ENCODE data around the gene DLGAP4. TPM values are rescaled to one million over a fixed set of nuclear protein-coding genes. Genes with fewer than 3 reads are reported as not detected.

The DLGAP4 gene
- total RNA-seq, 4 donors from 2014 or later: 18.8 to 46.7 (median 45.0) TPM

- H3K36me3 ChIP-seq: no peaks in the 10 kb centered on the region
- no peak for DNase-seq
- H3K9me3 ChIP-seq: no peaks in the 10 kb centered on the region
- H3K4me1 ChIP-seq: no peaks in the 10 kb centered on the region
- no peak overlapping the region for H3K27ac ChIP-seq
- no peak for ATAC-seq
- no peak overlapping the region for H3K4me3 ChIP-seq
- TF ChIP-seq POLR2A (IDR thresholded peaks at IDR 0.05): no peak
- no peak for TF ChIP-seq CTCF (IDR thresholded peaks at IDR 0.05 in 4 of 5, conservative IDR thresholded peaks at IDR 0.05 in 1 of 5)
- peaks cover 18 to 38% (median 19%) of the 10 kb centered on the region in 3 donors for H3K27me3 ChIP-seq
- intact Hi-C loops (cut with DNase I; ENCODE audit: low total_unique reads): no loop called here
- in situ Hi-C loops (cut with MboI; ENCODE audit: low sequenced_read_pairs in 4 of 4): no loop called here
These were observed 25.1 kb downstream of the DLGAP4 start for GRCh38 chr20:36331209-36331608.

- H3K27me3 ChIP-seq: peaks cover 19 to 44% (median 23%) of the 10 kb centered on the region in 3 donors
- TF ChIP-seq CTCF (IDR thresholded peaks at IDR 0.05 in 4 of 5, conservative IDR thresholded peaks at IDR 0.05 in 1 of 5): no peak
- TF ChIP-seq POLR2A (IDR thresholded peaks at IDR 0.05): no peak
- ATAC-seq (no peak), DNase-seq (no peak)
- H3K36me3 ChIP-seq: no peaks in the 10 kb centered on the region
- no peak overlapping the region for H3K27ac ChIP-seq
- in situ Hi-C loops (cut with MboI; ENCODE audit: low sequenced_read_pairs in 4 of 4) (no loop called here), intact Hi-C loops (cut with DNase I; ENCODE audit: low total_unique reads) (no loop called here)
- H3K4me3 ChIP-seq: no peak overlapping the region
- H3K4me1 ChIP-seq: no peaks in the 10 kb centered on the region
- H3K9me3 ChIP-seq: no peaks in the 10 kb centered on the region
These were observed 27.7 kb downstream of the DLGAP4 start for GRCh38 chr20:36333841-36334240.

- H3K36me3 ChIP-seq: no peaks in the 10 kb centered on the region
- no peaks in the 10 kb centered on the region for H3K9me3 ChIP-seq
- in situ Hi-C loops (cut with MboI; ENCODE audit: low sequenced_read_pairs in 4 of 4): no loop called here
- H3K27ac ChIP-seq: no peak overlapping the region
- TF ChIP-seq POLR2A (IDR thresholded peaks at IDR 0.05): no peak
- no peak for TF ChIP-seq CTCF (IDR thresholded peaks at IDR 0.05 in 4 of 5, conservative IDR thresholded peaks at IDR 0.05 in 1 of 5)
- no peaks in the 10 kb centered on the region for H3K4me1 ChIP-seq
- intact Hi-C loops (cut with DNase I; ENCODE audit: low total_unique reads): no loop called here
- DNase-seq (no peak), ATAC-seq (no peak)
- peaks cover 19 to 44% (median 25%) of the 10 kb centered on the region in 3 donors for H3K27me3 ChIP-seq
- no peak overlapping the region for H3K4me3 ChIP-seq
These were observed 28.4 kb downstream of the DLGAP4 start for GRCh38 chr20:36334281-36335205.

DNA sequence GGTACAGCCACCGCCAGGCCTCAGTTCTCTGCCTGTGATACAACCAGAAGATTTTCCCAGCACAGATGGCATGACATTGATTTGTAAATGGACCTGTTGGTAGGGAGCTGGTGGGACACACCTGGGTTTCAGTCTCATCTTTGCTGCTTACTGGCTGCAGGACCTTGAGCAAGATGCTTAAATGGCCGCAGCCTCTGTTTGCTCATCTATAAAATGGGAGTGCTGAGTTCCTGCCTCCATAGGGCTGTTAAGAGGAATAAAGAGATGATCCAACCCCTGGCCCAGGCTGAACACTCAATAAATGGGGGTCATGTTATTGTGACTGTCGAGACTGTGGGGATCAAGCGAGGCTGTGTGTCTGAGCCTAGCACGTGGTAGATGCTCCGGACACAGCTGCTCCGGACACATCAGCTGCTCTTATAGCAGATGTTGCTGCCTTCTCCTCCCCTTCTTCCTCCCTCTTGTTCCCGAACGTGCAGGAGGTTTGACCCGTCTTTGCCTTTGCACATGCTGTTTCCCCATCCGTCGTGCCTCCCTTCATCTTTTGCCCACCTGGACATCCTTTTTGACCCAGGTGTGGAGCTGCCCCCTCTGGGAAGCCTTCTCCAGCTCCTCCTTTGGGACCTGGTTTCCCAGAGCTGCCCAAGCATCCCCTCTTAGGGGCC lies 29.2 kb downstream of the DLGAP4 start:
- no peaks in the 10 kb centered on the region for H3K4me1 ChIP-seq
- in situ Hi-C loops (cut with MboI; ENCODE audit: low sequenced_read_pairs in 4 of 4) (no loop called here), intact Hi-C loops (cut with DNase I; ENCODE audit: low total_unique reads) (no loop called here)
- H3K27me3 ChIP-seq: peaks cover 23 to 50% (median 27%) of the 10 kb centered on the region in 3 donors
- H3K4me3 ChIP-seq: no peak overlapping the region
- TF ChIP-seq CTCF (IDR thresholded peaks at IDR 0.05 in 4 of 5, conservative IDR thresholded peaks at IDR 0.05 in 1 of 5) (no peak), POLR2A (IDR thresholded peaks at IDR 0.05) (no peak)
- DNase-seq (no peak), ATAC-seq (no peak)
- no peaks in the 10 kb centered on the region for H3K9me3 ChIP-seq
- no peaks in the 10 kb centered on the region for H3K36me3 ChIP-seq
- no peak overlapping the region for H3K27ac ChIP-seq

Measured in gastrocnemius medialis (tissue), 4 donors.